ENCODE measurements around the gene DHRS7B.

- TF ChIP-seq CTCF (IDR thresholded peaks at IDR 0.05; ENCODE audit: low read depth, low read length) (no peak), EZH2phosphoT487 (IDR thresholded peaks at IDR 0.05; ENCODE audit: low read depth) (no peak)
Observed at GRCh38 chr17:21124086-21124485, 2.7 kb upstream of the DHRS7B start.
